NCI-H2227 treated with DMSO at 0.1 percent for 48 hours (cell line): ENCODE measurements around the gene COPA.

ENCODE experiments used
- DNase-seq: peaks from one replicate; lab custom pipeline; 2025; lab: John Stamatoyannopoulos, UW

COPA gene

GRCh38 chr1:160362168-160362957 lies 19.3 kb upstream of the COPA start:
- peak; percentile 7 for DNase-seq

GRCh38 chr1:160361814-160362167 lies 18.7 kb upstream of the COPA start:
- no peak for DNase-seq

DNA sequence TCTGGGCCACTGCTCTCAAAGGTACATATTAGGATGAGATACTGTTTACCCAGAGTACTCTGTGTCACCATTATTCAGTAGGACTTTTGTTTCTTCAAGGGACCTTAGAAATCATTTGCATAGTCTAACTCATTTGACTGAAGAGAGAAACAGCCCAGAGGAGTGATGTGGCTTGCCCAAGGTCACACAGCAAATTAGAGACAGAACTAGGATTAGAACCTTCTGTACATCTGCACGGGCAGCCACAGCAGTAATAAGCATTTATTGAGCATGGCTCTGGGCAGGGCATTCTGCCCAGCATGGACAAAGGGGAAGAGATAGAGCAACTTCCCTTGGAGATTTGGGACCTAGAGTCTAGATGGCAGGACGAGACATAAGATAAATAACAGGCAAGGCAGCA lies 18.1 kb upstream of the COPA start:
- DNase-seq: no peak

DNA sequence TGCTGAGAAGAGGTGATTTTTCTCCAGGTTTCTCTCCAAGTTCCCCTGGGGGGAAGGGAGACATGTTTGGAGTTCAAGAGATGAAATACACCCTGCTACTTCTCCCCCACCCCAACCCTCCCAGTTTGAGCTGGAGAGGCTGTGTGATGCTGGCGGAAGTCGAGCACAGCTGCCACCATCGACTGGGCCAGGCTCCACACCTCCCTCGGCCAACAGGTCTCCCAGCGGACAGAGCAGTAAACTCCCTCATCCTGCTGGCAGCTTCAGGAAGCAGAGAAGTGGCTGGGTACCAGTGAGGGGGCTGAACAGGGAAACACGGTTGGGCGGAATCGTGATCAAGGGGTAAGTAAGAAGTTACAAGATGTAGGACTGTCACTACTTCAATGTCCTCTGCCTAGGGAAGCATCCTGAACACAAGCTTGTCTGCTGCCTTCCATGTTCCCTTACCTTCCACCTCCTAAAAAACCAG lies 17.2 kb upstream of the COPA start:
- DNase-seq: no peak

GRCh38 chr1:160359559-160360226 lies 16.6 kb upstream of the COPA start:
- no peak for DNase-seq

DNA sequence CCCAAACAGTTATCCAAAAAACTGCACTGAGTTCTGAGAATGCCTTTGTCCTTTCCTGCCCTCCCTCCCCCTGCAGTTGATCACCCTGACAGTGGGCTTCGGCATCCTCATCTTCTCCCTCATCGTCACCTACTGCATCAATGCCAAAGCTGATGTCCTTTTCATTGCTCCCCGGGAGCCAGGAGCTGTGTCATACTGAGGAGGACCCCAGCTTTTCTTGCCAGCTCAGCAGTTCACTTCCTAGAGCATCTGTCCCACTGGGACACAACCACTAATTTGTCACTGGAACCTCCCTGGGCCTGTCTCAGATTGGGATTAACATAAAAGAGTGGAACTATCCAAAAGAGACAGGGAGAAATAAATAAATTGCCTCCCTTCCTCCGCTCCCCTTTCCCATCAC lies 15.0 kb upstream of the COPA start:
- DNase-seq: no peak

- no peak for DNase-seq
These were observed 14.4 kb upstream of the COPA start for GRCh38 chr1:160357286-160358002.

DNA sequence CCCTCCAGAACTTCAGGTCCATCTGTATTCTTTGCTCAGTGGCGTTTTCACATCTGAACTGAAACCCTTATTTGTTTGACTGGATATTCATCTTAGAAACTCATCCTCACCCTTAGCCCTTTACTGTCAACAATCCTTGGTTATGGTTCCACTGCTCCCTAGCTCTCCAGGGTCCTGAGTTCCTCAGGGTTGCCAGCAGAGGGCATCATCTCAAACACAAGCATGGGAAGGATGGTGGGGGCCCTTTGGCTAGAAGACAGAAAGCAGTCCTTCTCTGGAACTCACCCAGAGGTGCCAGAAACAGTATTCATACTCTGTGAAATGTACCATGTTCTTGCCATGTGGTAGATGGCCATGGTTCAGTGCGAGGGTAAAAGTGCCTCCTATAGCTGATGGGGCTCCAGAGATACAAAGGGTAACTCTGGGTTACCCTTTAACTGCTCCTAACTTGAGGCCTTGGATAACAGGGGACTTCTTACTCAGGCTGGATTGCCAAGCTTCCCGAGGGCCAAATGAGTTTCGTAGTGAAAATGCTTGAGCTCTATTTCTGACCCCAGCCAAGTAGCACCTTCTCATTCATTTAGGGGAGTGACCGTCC lies 11.4 kb upstream of the COPA start:
- peak; percentile 8 for DNase-seq

DNA sequence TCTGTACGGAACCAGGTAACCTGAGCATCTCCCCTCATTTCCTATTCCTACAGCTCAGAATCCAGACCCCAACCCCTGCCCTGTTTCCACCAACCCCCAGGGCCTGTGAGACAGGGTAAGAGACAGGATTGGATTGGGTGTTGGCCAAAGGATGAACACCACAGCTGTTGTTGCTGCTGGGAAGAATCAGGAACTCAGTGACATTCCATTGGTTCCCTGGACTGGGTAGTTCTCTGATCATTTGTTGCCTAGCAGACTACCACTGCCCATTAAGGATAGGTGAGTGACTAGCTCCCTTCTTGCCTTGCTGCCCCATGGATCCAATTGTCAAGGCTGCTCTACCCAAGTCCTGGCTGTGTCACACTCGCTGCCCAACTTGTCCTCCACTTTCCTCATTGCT lies 10.2 kb upstream of the COPA start:
- DNase-seq: no peak

DNA sequence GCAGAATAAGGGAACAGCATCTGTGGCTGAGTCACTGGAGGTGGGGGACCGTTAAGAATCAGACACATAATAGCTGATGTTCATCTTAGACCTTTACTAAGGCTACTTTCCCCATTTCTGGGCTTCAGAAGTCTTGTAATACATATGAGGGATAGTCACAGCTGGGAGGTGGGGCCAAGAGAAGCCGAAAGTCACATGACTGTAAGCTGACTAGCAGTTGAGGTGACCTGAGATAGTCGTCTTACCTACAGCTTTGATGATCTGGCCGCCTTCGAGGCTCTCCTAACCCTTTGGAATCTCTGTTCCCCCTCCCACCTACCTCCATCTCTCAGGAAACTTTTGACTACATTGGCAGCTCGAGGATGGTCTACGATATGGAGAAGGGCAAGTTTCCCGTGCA lies 9.5 kb upstream of the COPA start:
- no peak for DNase-seq

DNA sequence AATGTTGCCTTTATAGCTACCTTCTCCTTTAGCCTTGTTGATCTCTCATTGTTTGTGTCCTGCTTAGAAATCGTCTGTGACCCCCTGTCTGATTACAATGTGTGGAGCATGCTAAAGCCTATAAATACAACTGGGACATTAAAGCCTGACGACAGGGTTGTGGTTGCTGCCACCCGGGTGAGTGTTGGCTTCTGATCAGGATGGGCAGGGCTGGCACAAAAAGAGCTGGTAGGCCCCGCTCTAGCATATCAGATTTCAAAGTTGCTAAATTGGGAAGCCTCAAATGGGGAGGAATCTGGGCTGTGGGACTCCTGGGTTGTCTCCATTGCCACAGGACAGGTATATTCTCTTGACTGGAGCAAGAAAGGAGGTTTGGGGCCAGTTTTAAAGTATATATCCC lies 8.6 kb upstream of the COPA start:
- no peak for DNase-seq

DNA sequence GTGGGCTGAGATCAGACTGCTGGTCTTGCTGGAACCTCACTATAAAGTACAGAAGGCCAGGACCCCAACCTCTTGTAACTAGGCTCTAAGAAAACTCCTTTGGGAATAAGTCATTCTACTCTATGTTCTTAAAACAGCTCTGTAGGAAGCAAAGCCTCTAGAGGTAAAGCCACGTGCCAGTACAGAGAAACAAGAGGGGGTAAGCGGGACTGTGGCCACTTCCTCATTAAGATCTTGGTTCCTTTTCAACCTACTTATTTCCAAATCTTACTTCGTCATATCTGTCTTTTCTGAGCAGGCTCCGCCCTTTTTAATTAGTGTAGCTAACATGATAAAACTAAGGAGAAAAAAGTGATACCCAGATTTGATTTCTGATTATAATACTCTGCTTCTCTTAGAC lies 3.9 kb upstream of the COPA start:
- no peak for DNase-seq

DNA sequence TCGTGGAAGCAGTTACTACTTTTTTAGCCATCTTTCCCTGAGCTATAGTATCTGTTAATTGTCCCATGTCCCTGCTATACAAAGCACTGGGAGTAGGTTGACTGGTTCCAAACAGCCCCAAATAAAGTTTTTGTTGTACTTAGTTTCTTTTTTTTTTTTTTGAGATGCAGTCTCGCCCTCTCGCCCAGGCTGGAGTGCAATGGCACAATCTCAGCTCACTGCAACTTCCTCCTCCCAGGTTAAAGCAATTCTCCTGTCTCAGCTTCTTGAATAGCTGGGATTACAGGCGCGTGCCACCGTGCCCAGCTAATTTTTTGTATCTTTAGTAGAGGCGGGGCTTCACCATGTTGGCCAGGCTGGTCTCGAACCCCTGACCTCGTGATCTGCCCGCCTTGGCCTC lies 3.4 kb upstream of the COPA start:
- DNase-seq: no peak

DNA sequence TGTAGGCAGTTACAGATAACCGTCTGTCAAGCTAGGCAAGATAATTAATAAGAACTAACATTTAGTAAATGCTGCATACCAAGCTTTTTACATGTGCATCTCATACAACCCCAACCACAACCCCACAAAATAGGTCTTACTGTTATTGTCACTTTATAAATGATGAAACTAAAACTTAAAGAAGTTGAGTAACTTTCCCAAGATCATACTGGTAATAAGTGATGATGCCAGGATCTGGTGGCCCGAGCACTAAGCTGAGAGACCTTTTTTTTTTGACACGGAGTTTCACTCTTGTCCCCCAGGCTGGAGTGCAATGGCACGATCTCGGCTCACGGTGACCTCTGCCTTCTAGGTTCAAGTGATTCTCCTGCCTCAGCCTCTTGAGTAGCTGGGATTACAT lies 1.9 kb upstream of the COPA start:
- no peak for DNase-seq

DNA sequence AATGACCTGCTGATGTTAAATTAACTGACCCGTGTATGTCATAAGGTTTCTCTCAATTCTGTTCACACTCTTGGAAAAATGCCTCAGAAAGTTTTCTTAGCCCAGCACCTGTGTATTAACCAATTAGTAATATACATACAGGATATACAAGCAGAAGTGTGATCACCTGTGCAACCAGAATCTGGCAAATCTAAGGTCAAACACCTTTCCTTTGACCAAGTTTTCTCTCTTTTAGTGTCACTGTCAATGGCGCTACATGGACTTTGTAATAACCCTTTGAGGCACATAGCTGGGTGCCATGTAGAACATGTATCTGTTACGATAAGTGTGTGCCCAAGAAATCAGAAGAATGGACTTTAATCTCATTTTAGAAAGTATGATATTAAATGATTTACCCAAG lies 1.2 kb upstream of the COPA start:
- DNase-seq: no peak

DNA sequence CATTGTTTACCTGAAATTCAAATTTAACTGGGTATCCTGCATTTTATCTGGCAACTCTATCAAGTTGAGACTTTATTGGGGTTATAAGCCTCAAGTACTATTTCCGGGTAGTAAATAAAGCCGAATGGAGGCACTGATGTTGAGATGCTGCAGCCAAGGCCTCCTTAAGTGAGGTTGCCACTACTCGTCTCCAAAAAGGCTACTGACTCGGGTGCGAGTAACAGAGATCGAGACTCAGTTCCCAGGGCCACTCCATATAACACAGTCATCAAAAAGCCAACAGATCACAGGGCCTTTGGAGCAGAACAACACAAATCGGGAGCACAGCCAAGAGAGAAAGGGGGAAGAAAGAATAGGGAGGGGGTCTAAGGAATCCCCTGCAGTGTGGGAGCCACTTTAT lies 524 bp downstream of the COPA start:
- DNase-seq: no peak

- DNase-seq: no peak
These were observed 2.2 kb downstream of the COPA start for GRCh38 chr1:160340866-160341265.

DNA sequence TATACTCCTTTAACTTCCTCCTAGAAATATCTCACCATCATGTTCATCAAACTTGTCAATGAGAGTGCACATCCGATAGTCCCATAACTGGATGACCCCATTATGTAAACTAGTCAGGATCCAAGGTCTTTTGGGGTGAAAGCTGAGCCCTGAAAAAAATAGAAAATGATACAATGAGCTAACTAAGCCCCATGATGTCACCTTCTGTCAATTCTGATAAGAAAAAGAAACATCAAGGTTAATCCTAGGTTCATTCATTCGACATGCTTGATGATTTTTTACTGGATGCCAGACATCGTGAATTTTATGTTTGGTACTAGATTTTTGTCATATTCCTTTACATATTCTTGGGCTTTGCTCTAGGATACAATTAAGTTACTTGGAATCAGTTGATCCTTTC lies 2.9 kb downstream of the COPA start:
- DNase-seq: no peak

DNA sequence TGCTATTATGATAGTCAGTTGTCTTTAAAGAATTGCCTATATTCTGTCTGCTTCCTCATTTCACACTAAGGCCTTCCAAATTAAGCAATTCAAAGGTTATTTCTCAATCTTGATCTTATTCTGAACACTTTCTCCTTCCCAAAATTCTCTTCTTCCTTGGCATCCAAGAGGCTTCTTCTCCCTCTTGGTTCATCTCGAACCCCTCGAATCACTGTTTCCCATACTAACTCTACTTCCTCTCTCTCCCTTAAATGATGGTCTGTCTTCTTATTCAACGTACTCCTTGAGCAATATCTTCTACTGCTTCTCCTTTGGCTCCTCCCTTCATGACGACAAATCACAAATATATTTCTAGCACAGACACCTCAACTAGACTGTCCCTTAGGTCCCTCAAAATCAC lies 4.5 kb downstream of the COPA start:
- DNase-seq: no peak

DNA sequence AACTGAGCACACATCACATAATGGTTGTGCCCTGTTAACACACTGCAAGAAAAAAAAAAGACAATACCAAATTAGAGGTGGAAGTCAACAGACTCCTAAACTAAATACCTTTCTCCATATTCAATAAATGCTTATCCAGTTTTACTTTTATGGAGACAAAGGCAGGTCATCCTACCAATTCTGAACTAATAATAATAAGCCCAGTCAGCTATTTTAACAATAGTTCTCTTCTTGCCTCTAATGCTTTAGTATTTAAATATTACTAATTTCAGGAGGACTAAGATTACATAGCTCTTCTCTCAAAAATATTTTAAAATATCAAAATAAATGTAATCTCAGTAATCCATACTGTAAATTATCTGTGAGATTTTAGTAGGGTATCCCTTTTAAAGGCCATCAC lies 10.5 kb downstream of the COPA start:
- DNase-seq: no peak

DNA sequence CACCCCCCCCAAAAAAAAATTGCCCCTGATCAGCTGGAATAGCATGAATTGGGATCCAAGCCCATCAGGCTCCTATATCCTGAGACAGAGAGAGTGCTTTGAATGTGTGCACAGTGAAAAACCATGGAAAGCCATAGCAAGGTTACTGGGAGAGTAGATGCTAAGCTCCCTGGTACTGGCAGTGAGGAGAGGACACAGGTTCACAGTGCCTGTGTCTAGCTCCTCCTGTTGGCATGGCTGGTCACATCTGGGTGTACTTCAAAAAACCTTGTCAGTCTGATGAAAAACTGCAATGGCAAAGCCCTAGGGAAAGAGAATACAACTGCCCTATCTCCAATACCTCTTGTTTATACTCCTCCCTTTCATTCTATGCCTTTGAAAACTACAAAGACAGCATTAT lies 12.9 kb downstream of the COPA start:
- DNase-seq: no peak

DNA sequence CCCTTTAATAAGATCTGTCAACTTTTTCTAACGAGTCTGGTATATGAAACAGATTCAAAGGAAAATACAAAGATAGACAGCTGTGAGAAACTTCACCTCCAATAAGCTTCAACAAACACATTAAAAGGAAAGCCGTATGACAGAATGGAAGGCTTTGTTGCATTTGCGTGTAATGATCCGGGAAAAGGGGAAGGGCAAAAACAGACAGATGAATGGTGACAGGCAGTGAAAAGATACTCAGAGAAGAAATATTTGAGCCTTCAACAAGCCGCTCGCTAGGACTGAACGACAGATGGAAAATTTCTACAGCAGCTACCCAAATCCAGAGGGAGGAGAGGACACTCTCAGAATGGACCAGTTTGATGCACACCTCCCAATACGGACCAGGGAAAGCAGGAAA lies 14.9 kb downstream of the COPA start:
- no peak for DNase-seq

DNA sequence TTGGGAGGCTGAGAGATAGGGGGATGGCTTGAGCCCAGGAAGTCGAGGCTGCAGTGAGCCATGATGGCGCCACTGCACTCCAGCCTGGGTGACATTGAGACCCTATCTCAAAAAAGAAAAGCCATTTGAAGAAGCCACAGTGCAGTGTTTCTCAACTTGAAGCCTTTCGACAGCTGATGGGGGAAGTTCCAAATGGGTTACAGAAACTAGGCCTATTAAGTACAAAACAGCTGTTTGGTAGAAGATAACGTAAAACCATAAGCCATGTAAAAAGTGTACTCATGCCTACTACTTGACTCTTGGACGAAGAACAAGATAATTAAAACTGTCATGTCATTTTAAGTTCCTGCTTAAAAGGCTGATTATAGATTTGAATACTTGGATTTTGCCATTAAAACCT lies 16.6 kb downstream of the COPA start:
- no peak for DNase-seq
